Fibroblast of lung (primary cell): ENCODE measurements around the gene GLCCI1. TPM values are rescaled to one million over a fixed set of nuclear protein-coding genes. Genes with fewer than 3 reads are reported as not detected.
A peak's percentile ranks its signal among the peaks of the same experiment; 100 is the strongest.

Experiments
- DNase-seq, 2 donors: peaks; one replicate each; pipeline versions ENCODE4 v3.0.0 to v3.0.0-alpha.2; 2010; ENCODE audit warnings: low read depth in 2 of 2
- H2AFZ ChIP-seq: 2 replicates; pipeline ENCODE4 v1.5.1; 2012; ENCODE audit warnings: low read length, control low read depth, inconsistent platforms
- H3K27ac ChIP-seq: 2 replicates; pipeline ENCODE4 v1.5.1; 2011; ENCODE audit warnings: low read length, control low read depth; ENCODE audit not compliant: insufficient read depth
- H3K27me3 ChIP-seq: 2 replicates; pipeline ENCODE4 v1.5.1; 2011; ENCODE audit warnings: mild to moderate bottlenecking, low read length; ENCODE audit not compliant: control insufficient read depth, insufficient read depth
- H3K36me3 ChIP-seq: 2 replicates; pipeline ENCODE4 v1.5.1; 2011; ENCODE audit warnings: low read length; ENCODE audit not compliant: control insufficient read depth, insufficient read depth
- H3K4me1 ChIP-seq: 2 replicates; pipeline ENCODE4 v1.5.1; 2011; ENCODE audit warnings: low read length; ENCODE audit not compliant: control insufficient read depth, insufficient read depth; ENCODE audit errors: extremely low read depth
- H3K4me2 ChIP-seq: 2 replicates; pipeline ENCODE4 v1.5.1; 2011; ENCODE audit warnings: low read length, control low read depth; ENCODE audit not compliant: insufficient read depth; ENCODE audit errors: extremely low read depth
- H3K4me3 ChIP-seq, 4 experiments: fragments of 200-600 bp in 1 of 4; sonication (generic) in 1 of 4; replicated peaks in 1 of 4; 2 replicates each; pipeline ENCODE4 v1.5.1; 2011 to 2016; ENCODE audit warnings: low read length in 4 of 4, low read depth in 3 of 4, mild to moderate bottlenecking in 3 of 4, control low read depth in 2 of 4, inconsistent platforms in 1 of 4, mixed read lengths in 1 of 4; ENCODE audit not compliant: insufficient read depth in 1 of 4; ENCODE audit errors: control extremely low read depth in 1 of 4
- H3K79me2 ChIP-seq: 2 replicates; pipeline ENCODE4 v1.5.1; 2012; ENCODE audit warnings: mild to moderate bottlenecking, low read length, inconsistent platforms; ENCODE audit not compliant: control insufficient read depth, insufficient read depth
- H3K9ac ChIP-seq: 2 replicates; pipeline ENCODE4 v1.5.1; 2011; ENCODE audit warnings: mild to moderate bottlenecking, low read length, control low read depth; ENCODE audit not compliant: insufficient read depth
- H3K9me3 ChIP-seq: 2 replicates; pipeline ENCODE4 v1.5.1; 2012; ENCODE audit warnings: low read depth, low read length; ENCODE audit not compliant: control insufficient read depth, insufficient read depth
- H4K20me1 ChIP-seq: 2 replicates; pipeline ENCODE4 v1.5.1; 2011; ENCODE audit warnings: low read length; ENCODE audit not compliant: control insufficient read depth, insufficient read depth; ENCODE audit errors: extremely low read depth
- EZH2 ChIP-seq: IDR thresholded peaks from 2 replicates; pipeline ENCODE4 v1.5.1; 2012; ENCODE audit warnings: low read length, control low read depth, mild to moderate bottlenecking; ENCODE audit errors: missing control alignments
- polyA plus RNA-seq, 2 donors: library from polyadenylated mRNA; depleted of rRNA in 1 of 2; stranded (reverse) in 1 of 2; unstranded in 1 of 2; fragments of >200 nt; gene quantifications; 2 replicates each; pipeline ENCODE4 v1.2.1, GENCODE V29; 2011 to 2012; ENCODE audit warnings: missing spikeins in 1 of 2
- total RNA-seq: library from RNA; depleted of rRNA; stranded (reverse); fragments of >200 nt; gene quantifications from 2 replicates; pipeline ENCODE4 v1.2.1, GENCODE V29; 2014
- TF ChIP-seq, protein P1 (sequence below), 2 donors: IDR thresholded peaks in 1 of 2; conservative IDR thresholded peaks in 1 of 2; 1 replicate in 1 of 2; 2 replicates in 1 of 2; pipeline ENCODE4 v1.5.1; 2011 to 2012; ENCODE audit warnings: low read length in 2 of 2, control low read depth in 1 of 2, inconsistent platforms in 1 of 2, low read depth in 1 of 2, mild to moderate bottlenecking in 1 of 2

Gene GLCCI1
- total and polyA plus RNA-seq, 2 donors (not counting 1 experiment from before 2014, with no cell fraction given), result 4.4 to 8.3 TPM

DNA sequence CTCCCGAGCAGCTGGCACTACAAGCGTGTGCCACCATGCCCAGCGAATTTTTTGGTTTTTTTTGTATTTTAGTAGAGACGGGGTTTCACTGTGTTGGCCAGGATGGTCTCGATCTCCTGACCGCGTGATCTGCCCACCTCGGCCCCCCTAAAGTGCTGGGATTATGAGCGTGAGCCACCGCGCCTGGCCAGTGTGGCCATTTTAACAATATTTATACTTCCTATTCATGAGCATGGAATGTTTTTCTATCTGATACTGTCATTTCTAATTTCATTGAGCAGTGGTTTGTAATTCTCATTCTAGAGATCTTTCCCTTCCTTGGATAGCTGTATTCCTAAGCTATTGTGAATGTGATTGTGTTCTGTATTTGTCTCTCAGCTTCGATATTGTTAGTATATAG, 96.2 kb downstream of the GLCCI1 start:
- no peaks in the 10 kb centered on the region for H3K36me3 ChIP-seq
- no peaks in the 10 kb centered on the region for H4K20me1 ChIP-seq
- H3K4me3 ChIP-seq, result no peak overlapping the region
- DNase-seq, result peak in 1 of 2 donors; percentile 66
- H3K4me1 ChIP-seq, result no peaks in the 10 kb centered on the region
- H3K4me2 ChIP-seq, result no peak overlapping the region
- TF ChIP-seq, protein P1, sequence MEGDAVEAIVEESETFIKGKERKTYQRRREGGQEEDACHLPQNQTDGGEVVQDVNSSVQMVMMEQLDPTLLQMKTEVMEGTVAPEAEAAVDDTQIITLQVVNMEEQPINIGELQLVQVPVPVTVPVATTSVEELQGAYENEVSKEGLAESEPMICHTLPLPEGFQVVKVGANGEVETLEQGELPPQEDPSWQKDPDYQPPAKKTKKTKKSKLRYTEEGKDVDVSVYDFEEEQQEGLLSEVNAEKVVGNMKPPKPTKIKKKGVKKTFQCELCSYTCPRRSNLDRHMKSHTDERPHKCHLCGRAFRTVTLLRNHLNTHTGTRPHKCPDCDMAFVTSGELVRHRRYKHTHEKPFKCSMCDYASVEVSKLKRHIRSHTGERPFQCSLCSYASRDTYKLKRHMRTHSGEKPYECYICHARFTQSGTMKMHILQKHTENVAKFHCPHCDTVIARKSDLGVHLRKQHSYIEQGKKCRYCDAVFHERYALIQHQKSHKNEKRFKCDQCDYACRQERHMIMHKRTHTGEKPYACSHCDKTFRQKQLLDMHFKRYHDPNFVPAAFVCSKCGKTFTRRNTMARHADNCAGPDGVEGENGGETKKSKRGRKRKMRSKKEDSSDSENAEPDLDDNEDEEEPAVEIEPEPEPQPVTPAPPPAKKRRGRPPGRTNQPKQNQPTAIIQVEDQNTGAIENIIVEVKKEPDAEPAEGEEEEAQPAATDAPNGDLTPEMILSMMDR (conservative IDR thresholded peaks at IDR 0.05 in 1 of 2, IDR thresholded peaks at IDR 0.05 in 1 of 2; ENCODE audit: low read depth in 1 of 2, low read length in 2 of 2), result no peak
- TF ChIP-seq EZH2, result no peak
- no peaks in the 10 kb centered on the region for H3K9me3 ChIP-seq
- no peak overlapping the region for H2AFZ ChIP-seq
- H3K79me2 ChIP-seq, result no peaks in the 10 kb centered on the region
- H3K9ac ChIP-seq, result no peak overlapping the region
- H3K27me3 ChIP-seq, result no peaks in the 10 kb centered on the region
- H3K27ac ChIP-seq, result no peak overlapping the region

DNA sequence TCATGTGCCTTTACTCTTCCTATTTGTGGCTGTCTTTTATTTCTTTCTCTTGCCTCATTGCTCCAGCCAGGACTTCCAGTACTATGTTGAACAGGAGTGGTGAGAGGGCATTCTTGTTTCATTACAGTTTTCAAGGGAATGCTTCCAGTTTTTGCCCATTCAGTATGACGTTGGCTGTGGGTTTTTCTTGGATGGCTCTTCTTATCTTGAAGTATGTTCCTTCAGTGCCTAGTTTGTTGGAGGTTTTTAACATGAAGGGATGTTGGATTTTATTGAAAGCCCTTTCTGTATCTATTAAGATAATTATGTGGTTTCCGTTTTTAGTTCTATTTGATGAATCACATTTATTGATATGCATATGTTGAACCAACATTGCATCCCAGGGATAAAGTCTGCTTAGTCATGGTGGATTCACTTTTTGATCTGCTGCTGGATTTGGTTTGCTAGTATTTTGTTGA, 96.8 kb downstream of the GLCCI1 start:
- peak; percentile 91 to 98 for DNase-seq
- no peak overlapping the region for H3K4me3 ChIP-seq
- H4K20me1 ChIP-seq, result no peaks in the 10 kb centered on the region
- no peak overlapping the region for H3K9ac ChIP-seq
- H3K9me3 ChIP-seq, result no peaks in the 10 kb centered on the region
- no peaks in the 10 kb centered on the region for H3K4me1 ChIP-seq
- no peak overlapping the region for H2AFZ ChIP-seq
- no peaks in the 10 kb centered on the region for H3K36me3 ChIP-seq
- H3K4me2 ChIP-seq, result no peak overlapping the region
- no peaks in the 10 kb centered on the region for H3K79me2 ChIP-seq
- TF ChIP-seq EZH2, result no peak
- H3K27me3 ChIP-seq, result no peaks in the 10 kb centered on the region
- H3K27ac ChIP-seq, result no peak overlapping the region

DNA sequence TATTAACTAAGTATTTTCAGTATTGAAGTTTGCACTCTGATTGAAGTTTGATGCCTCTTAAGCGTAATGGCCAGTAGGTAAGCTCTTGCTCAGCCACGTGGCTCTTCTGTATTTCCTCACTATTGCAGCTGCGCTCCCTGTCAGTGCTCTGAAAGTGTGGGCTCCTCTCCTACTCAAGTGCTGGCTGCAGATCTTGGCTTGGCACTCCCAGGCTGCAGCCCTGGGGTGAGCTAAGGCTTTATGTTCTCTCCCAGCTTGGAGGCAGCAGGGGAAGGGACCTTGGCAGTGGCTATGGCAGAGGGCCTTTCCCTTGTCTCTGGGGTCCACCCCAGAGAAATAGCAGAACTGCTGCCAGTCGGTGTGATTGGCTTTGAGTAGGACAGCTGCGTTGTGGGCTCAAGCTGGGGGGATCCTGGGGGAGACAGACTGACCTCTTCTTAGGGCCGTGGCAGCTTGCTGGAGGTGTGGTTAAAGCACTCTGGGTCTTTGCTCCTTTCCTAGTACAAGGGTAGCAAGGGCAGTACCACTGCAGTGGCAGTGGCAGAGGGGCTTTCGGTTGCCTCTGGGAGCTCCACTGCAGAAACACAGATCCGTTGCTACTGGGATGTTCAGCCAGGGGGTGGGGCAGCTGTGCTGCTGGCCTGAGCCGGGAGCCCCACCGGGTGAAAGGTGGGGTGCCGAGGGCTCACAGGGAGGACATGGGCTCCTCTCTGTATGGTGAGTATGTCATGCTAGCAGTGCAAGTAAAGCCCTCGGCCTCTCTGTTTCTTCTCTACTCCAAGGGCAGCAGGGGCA, 100.5 kb downstream of the GLCCI1 start:
- Histone ChIP-seq H3K27me3 (no peaks in the 10 kb centered on the region), H3K9ac (no peak overlapping the region), H3K9me3 (no peaks in the 10 kb centered on the region), H3K79me2 (no peaks in the 10 kb centered on the region), H2AFZ (no peak overlapping the region), H3K4me2 (no peak overlapping the region), H4K20me1 (no peaks in the 10 kb centered on the region), H3K4me1 (no peaks in the 10 kb centered on the region), H3K27ac (no peak overlapping the region), H3K36me3 (no peaks in the 10 kb centered on the region), H3K4me3 (no peak overlapping the region)
- TF ChIP-seq EZH2, result no peak
- TF ChIP-seq, protein P1 (conservative IDR thresholded peaks at IDR 0.05 in 1 of 2, IDR thresholded peaks at IDR 0.05 in 1 of 2; ENCODE audit: low read depth in 1 of 2, low read length in 2 of 2), result no peak
- DNase-seq, result no peak
